Measurements from ENCODE around the gene SRRT. TPM values are rescaled to one million over a fixed set of nuclear protein-coding genes. Genes with fewer than 3 reads are reported as not detected.
"Not testable (repeated sequence)": the region's sequence is repeated elsewhere in the genome, so short reads cannot be mapped to it uniquely, and the experiment has no call there.

Gene SRRT
- total RNA-seq, 2 experiments from 2014 or later, result 209 to 223 TPM

DNA sequence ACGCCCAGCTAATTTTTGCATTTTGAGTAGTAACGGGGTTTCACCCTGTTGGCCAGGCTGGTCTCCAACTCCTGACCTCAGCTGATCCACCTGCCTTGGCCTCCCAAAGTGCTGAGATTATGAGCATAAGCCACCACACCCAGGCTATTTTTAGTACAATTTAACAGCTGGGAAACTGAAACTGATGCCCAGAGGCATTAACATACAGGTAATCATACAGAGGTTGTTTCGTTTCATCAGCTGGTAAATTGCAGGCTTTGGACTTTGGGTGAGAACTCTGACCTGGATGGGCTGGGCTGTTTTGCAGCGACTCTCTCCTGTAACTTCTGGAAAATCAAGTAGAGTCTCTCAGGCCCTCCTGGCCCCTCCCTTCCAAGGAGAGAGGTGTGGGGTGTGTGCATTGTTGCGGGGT is 27.0 kb downstream of the SRRT start:
- Mint-ChIP-seq H3K27ac (no peak overlapping the region), H3K4me1 (ENCODE audit: low read depth) (no peaks in the 10 kb centered on the region), H3K36me3 (no peaks in the 10 kb centered on the region), H3K27me3 (peaks cover 20% of the 10 kb centered on the region), H3K9me3 (no peaks in the 10 kb centered on the region), H3K4me3 (no peak overlapping the region)
- DNase-seq, result no peak
- intact Hi-C loops (cut with micrococcal nuclease), result no loop called here
- ChIA-PET POLR2A (no interaction called here), CTCF (interaction anchor here (2.1 kb wide), 1 partner anchor 176 kb away, joined by 7 read pairs; no protein-coding TSS in a partner anchor)

DNA sequence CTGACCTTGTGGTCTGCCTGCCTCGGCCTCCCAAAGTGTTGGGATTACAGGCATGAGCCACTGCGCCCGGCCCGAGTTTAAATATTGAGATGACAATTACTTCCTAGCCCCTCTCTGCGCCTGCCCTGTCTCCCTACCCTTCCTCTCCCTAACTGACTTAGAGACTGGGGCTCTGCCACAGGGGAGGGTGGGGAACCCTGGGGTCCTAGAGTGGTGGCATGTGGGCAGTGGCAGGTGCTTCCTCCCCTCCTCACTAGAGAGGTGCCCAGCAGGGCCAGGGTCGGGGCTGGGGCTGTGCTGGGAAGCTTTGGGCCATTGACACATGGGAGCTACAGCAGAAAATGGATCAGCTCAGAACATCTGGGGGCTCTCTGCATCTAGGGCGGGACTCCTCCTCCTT is 27.7 kb downstream of the SRRT start:
- intact Hi-C loops (cut with micrococcal nuclease), result no loop called here
- ChIA-PET CTCF (no interaction called here), POLR2A (no interaction called here)
- Mint-ChIP-seq H3K4me1 (ENCODE audit: low read depth) (no peaks in the 10 kb centered on the region), H3K27ac (no peak overlapping the region), H3K9me3 (no peaks in the 10 kb centered on the region), H3K27me3 (peaks cover 16% of the 10 kb centered on the region), H3K4me3 (no peak overlapping the region), H3K36me3 (no peaks in the 10 kb centered on the region)
- no peak for DNase-seq

DNA sequence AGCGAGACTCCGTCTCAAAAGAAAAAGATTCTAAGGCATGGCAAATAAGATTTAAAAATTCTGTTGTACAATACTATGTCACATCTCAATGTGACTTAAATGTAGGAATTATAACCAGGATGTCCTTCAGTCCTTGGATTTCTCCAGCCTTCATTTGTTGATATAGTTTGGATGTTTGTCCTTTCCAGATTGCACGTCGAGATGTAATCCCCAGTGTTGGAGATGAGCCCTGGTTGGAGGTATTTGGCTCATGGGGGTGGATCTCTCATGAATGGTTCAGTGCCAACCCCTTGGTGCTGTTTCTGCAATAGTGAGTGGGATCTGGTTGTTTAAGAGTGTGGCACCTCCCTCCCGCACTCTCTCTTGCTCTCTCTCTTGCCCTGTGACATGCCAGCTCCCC is 33.6 kb downstream of the SRRT start:
- Mint-ChIP-seq H3K27me3 (peaks cover 2% of the 10 kb centered on the region), H3K36me3 (no peaks in the 10 kb centered on the region), H3K27ac (no peak overlapping the region), H3K4me1 (ENCODE audit: low read depth) (no peaks in the 10 kb centered on the region), H3K9me3 (no peaks in the 10 kb centered on the region), H3K4me3 (no peak overlapping the region)
- intact Hi-C loops (cut with micrococcal nuclease), result no loop called here
- ChIA-PET POLR2A (no interaction called here), CTCF (no interaction called here)
- DNase-seq, result no peak

DNA sequence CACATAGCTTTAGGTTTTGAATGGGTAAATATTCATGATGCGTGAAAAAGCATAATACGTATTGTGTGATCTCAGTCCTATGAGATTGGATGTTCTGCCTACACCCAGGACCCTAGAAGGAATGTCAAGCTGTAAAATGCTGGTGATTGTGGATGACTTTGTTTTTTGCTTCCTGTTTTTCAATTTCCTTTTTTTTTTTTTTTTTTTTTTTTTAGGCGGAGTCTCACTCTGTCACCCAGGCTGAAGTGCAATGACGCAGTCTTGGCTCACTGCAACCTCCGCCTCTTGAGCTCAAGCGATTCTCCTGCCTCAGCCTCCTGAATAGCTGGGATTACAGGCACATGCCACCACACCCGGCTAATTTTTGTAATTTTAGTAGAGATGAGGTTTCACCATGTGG is 35.5 kb downstream of the SRRT start:
- intact Hi-C loops (cut with micrococcal nuclease); H3K9me3 Mint-ChIP-seq; H3K4me1 Mint-ChIP-seq (ENCODE audit: low read depth); H3K27ac Mint-ChIP-seq; DNase-seq; H3K27me3 Mint-ChIP-seq; POLR2A ChIA-PET; H3K4me3 Mint-ChIP-seq; H3K36me3 Mint-ChIP-seq: not testable (repeated sequence)
- CTCF ChIA-PET, result interaction anchor here (0.9 to 1.0 kb wide), 2 partner anchors 16 to 19 kb away, joined by 3 read pairs; no protein-coding TSS in a partner anchor

DNA sequence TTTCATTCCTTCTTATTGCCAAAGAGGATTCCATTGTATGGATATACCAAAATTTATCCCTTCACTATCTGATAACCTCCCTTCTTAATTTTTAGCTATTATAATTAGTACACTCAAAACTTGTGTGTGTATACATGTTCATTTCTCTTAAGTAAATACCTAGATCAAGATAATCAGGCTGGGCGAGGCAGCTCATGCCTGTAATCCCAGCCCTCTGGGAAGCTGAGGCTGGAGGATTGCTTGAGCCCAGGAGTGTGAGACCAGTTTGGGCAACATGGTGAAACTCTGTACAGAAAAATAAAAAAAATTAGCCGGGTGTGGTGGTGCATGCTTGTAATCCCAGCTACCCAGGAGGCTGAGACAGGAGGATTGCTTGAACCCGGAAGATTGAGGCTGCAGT is 36.6 kb downstream of the SRRT start:
- intact Hi-C loops (cut with micrococcal nuclease), result no loop called here
- Mint-ChIP-seq H3K36me3 (no peaks in the 10 kb centered on the region), H3K4me3 (no peak overlapping the region), H3K27me3 (peaks cover 1% of the 10 kb centered on the region), H3K27ac (no peak overlapping the region), H3K9me3 (no peaks in the 10 kb centered on the region), H3K4me1 (ENCODE audit: low read depth) (peaks cover 4% of the 10 kb centered on the region)
- no peak for DNase-seq
- CTCF ChIA-PET, result no interaction called here
- POLR2A ChIA-PET, result no interaction called here

DNA sequence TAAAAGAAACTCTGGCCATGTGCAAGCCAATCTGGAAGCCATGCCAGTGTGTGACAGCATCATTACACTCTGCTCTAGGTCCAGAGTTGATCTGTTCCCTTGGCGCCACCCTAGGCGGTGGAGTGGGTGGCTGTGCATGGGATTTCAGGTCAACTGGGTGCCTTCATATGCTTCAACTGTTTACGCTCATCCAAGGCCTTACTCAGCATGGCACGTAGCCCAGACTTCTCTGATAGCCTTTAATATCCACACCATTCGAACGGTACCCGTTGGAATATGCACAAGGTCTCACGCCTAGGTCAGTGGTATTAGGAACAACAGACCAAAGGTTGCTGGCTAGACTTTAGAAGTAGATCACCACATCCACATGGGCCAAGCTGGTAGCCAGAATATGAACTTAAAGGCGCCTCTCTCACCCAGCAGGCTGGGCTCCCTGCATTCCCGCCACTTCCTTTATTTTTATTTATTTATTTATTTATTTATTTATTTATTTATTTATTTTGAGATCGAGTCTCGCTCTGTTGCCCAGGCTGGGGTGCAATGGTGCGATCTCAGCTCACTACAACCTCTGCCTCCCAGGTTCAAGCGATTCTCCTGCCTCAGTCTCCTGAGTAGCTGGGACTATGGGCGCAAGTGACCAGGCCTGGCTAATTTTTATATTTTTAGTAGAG is 39.4 kb downstream of the SRRT start:
- H3K27me3 Mint-ChIP-seq, result peaks cover 3% of the 10 kb centered on the region
- ChIA-PET POLR2A (no interaction called here), CTCF (no interaction called here)
- H3K36me3 Mint-ChIP-seq, result no peaks in the 10 kb centered on the region
- H3K27ac Mint-ChIP-seq, result no peak overlapping the region
- H3K4me3 Mint-ChIP-seq, result no peak overlapping the region
- intact Hi-C loops (cut with micrococcal nuclease), result no loop called here
- H3K9me3 Mint-ChIP-seq, result no peaks in the 10 kb centered on the region
- no peak for DNase-seq
- H3K4me1 Mint-ChIP-seq (ENCODE audit: low read depth), result peaks cover 4% of the 10 kb centered on the region

DNA sequence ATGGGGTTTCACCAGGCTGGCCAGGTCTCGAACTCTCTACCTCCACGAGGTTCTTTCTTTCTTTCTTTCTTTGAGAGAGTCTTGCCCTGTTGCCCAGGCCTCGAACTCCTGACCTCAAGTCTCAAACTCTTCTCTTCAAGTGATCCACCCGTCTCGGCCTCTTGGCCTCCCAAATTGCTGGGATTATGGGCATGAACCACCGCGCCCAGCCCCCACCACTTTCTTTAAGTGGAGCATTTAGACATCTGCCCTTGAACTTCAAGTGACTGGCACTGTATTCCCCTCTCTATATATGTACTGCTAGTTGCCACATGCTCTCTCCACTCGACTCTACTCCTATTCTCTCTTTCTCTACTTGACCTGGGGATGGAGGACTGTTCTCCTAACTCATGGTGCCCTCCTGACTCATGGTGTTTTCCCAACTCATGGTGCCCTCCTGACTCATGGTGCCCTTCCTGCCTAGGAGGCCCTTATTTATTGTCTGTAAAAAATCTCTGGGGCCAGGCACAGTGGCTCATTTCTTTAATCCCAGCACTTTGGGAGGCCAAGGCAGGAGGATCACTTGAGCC is 40.1 kb downstream of the SRRT start:
- no peak overlapping the region for H3K4me3 Mint-ChIP-seq
- no peaks in the 10 kb centered on the region for H3K36me3 Mint-ChIP-seq
- CTCF ChIA-PET, result no interaction called here
- POLR2A ChIA-PET, result no interaction called here
- no peak overlapping the region for H3K27ac Mint-ChIP-seq
- peaks cover 3% of the 10 kb centered on the region for H3K27me3 Mint-ChIP-seq
- no peaks in the 10 kb centered on the region for H3K9me3 Mint-ChIP-seq
- DNase-seq, result peak; percentile 27
- intact Hi-C loops (cut with micrococcal nuclease), result no loop called here
- H3K4me1 Mint-ChIP-seq (ENCODE audit: low read depth), result peaks cover 4% of the 10 kb centered on the region

DNA sequence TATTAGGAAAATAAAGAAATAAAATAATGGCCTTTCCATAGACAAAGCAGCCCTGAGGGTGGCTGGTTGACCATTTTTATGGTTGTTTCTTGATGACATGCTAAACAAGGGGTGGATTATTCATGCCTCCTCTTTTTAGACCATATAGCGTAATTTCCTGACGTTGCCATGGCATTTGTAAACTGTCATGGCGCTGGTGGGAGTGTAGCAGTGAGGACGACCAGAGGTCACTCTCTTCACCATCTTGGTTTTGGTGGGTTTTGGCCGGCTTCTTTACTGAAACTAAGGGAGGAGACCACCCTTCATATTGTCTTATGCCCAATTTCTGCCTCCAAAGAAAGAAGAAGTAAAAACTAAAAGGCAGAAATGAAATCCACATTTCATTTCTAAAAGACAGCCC is 44.4 kb downstream of the SRRT start:
- H3K4me1 Mint-ChIP-seq (ENCODE audit: low read depth); DNase-seq; CTCF ChIA-PET; H3K4me3 Mint-ChIP-seq; H3K27ac Mint-ChIP-seq; H3K36me3 Mint-ChIP-seq; POLR2A ChIA-PET; intact Hi-C loops (cut with micrococcal nuclease); H3K27me3 Mint-ChIP-seq; H3K9me3 Mint-ChIP-seq: not testable (repeated sequence)

DNA sequence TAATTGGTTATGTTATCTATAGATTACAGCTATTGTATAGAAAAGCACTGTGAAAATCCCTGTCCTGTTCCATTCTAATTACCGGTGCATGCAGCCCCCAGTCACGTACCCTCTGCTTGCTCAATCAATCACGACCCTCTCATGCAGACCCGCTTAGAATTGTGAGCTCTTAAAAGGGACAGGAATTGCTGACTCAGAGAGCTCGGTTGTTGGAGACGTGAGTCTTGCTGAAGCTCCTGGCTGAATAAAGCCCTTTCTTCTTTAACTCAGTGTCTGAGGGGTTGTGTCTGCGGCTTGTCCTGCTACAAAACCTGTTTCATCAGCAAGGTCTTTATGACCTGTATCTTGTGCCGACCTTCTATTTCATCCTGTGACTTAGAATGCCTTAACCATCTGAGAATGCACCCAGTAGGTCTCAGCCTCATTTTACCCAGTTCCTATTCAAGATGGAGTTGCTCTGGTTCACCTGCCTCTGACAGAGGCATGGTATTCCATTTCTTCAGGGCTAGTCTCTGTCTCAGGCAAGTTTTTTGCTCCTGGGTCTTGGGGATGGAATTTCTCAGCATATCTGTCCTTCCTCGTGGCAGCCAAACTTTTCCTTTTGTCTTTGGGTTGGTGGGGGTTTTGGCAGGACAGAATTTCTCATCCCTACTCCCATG is 45.0 kb downstream of the SRRT start:
- intact Hi-C loops (cut with micrococcal nuclease); CTCF ChIA-PET; H3K4me1 Mint-ChIP-seq (ENCODE audit: low read depth); H3K36me3 Mint-ChIP-seq; H3K4me3 Mint-ChIP-seq; DNase-seq; POLR2A ChIA-PET; H3K9me3 Mint-ChIP-seq; H3K27me3 Mint-ChIP-seq; H3K27ac Mint-ChIP-seq: not testable (repeated sequence)

DNA sequence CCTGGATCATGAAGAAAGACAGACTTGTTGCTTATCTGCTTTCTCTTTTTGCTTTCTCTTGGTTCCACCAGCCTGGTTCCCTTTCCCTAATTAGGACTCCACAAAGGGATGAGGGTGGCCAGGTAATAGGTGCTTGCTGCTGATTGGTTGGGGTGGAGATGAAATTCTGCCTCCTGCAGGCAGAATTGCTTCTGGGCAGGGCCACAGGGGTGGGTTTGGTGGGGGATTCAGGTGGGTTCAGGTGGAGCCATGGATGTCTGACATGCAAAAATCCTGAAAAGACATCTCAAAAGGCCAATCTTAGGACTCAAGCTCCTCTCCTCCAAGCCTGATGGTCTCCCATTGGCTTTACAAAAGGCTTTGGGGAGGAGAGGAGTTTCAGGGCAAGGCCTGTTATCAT is 46.1 kb downstream of the SRRT start:
- no peaks in the 10 kb centered on the region for H3K36me3 Mint-ChIP-seq
- DNase-seq, result no peak
- no peak overlapping the region for H3K4me3 Mint-ChIP-seq
- peaks cover 9% of the 10 kb centered on the region for H3K27me3 Mint-ChIP-seq
- H3K27ac Mint-ChIP-seq, result no peak overlapping the region
- H3K4me1 Mint-ChIP-seq (ENCODE audit: low read depth), result no peaks in the 10 kb centered on the region
- intact Hi-C loops (cut with micrococcal nuclease), result no loop called here
- ChIA-PET CTCF (no interaction called here), POLR2A (no interaction called here)
- no peaks in the 10 kb centered on the region for H3K9me3 Mint-ChIP-seq

DNA sequence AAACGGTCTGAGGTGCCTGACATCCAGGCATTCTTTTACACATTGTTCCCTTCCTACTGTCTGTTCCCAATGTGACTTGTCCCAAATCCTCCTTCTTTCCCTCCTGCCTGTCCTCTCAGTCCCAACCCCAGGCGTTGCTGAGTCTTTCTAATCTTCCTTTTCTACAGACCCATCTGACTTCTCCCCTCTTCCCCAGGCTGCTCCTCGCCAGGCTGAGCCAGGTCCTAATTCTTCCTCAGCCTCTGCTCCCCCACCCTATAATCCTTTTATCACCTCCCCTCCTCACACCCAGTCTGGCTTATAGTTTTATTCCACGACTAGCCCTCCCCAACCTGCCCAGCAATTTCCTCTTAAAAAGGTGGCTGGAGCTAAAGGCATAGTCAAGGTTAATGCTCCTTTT is 48.7 kb downstream of the SRRT start:
- H3K4me3 Mint-ChIP-seq, result not testable (repeated sequence)

DNA sequence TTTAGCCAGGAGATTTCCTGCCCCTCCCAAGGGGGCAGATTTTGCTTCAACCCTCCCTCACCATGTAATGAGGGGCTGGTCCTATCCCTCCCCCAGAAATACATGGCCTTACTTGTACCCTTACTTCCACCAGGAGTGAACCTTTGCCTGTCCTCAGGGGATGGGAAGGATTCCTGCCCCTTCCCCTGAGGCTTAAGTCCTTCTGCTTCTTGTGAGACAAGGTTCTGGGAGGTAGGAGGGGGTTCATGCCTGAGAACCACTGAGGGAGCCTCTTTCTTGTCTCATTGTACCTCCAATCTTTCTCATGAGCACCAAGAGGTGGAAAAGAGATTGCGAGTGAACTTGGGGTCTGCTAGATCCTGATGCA is 54.9 kb downstream of the SRRT start:
- ChIA-PET CTCF (no interaction called here), POLR2A (no interaction called here)
- Mint-ChIP-seq H3K4me3 (no peak overlapping the region), H3K36me3 (no peaks in the 10 kb centered on the region), H3K27me3 (peaks cover 5% of the 10 kb centered on the region), H3K27ac (no peak overlapping the region), H3K9me3 (peaks cover 5% of the 10 kb centered on the region), H3K4me1 (ENCODE audit: low read depth) (no peaks in the 10 kb centered on the region)
- intact Hi-C loops (cut with micrococcal nuclease), result no loop called here
- no peak for DNase-seq

More for the DNA sequence above, 48.7 kb downstream of the SRRT start:
- H3K27me3 Mint-ChIP-seq; CTCF ChIA-PET; DNase-seq; H3K9me3 Mint-ChIP-seq; H3K36me3 Mint-ChIP-seq; H3K27ac Mint-ChIP-seq; intact Hi-C loops (cut with micrococcal nuclease); H3K4me1 Mint-ChIP-seq (ENCODE audit: low read depth); POLR2A ChIA-PET: not testable (repeated sequence)

DNA sequence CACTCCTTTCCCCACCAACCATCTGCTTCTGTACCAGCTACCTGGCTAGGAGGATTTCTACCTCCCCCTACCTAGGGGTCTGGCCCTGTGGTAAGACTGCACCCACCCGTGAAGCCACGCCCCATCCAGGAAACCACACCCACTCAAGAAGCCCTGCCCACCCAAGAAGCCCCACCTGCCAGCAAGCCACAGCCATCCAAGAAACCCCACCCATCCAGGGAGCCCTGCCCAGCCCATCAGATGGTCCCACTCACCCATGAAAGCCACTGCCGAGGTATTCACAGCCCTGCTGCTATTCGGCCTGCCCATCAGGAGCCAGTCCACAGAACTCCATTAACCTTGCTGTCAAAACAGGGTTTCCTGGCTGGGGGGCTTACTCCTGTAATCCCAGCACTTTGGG is 58.8 kb downstream of the SRRT start:
- intact Hi-C loops (cut with micrococcal nuclease), result no loop called here
- ChIA-PET POLR2A (no interaction called here), CTCF (no interaction called here)
- Mint-ChIP-seq H3K27ac (no peak overlapping the region), H3K4me1 (ENCODE audit: low read depth) (no peaks in the 10 kb centered on the region), H3K9me3 (peaks cover 5% of the 10 kb centered on the region), H3K4me3 (no peak overlapping the region), H3K36me3 (no peaks in the 10 kb centered on the region), H3K27me3 (peaks cover 10% of the 10 kb centered on the region)
- DNase-seq, result no peak
